H9 (cell line): ENCODE measurements around the gene LMNTD1. TPM values are rescaled to one million over a fixed set of nuclear protein-coding genes. Genes with fewer than 3 reads are reported as not detected.

Source experiments
- DNase-seq: peaks from one replicate; pipeline ENCODE4 v3.0.0-alpha.2; 2017
- H2AFZ ChIP-seq: one replicate; pipeline ENCODE4 v1.6.1; 2013; ENCODE audit warnings: mild to moderate bottlenecking, low read length, control low read depth, moderate library complexity
- H2AK5ac ChIP-seq: 2 replicates; pipeline ENCODE4 v1.6.1; 2013; ENCODE audit warnings: low read length, control low read depth, mixed read lengths; ENCODE audit not compliant: insufficient read length
- H2BK120ac ChIP-seq: one replicate; pipeline ENCODE4 v1.6.1; 2013; ENCODE audit warnings: low read depth, mild to moderate bottlenecking, low read length, control low read depth, inconsistent platforms; ENCODE audit not compliant: poor library complexity, severe bottlenecking
- H2BK12ac ChIP-seq: 2 replicates; pipeline ENCODE4 v1.6.1; 2013; ENCODE audit warnings: low read length, control low read depth, mixed read lengths, low read depth; ENCODE audit not compliant: insufficient read length
- H2BK15ac ChIP-seq: 2 replicates; pipeline ENCODE4 v1.6.1; 2013; ENCODE audit warnings: low read depth, low read length, control low read depth
- H2BK20ac ChIP-seq: one replicate; pipeline ENCODE4 v1.6.1; 2013; ENCODE audit warnings: low read depth, mild to moderate bottlenecking, low read length, control low read depth, inconsistent platforms; ENCODE audit not compliant: poor library complexity, severe bottlenecking
- H2BK5ac ChIP-seq: 2 replicates; pipeline ENCODE4 v1.6.1; 2013; ENCODE audit warnings: low read length, control low read depth, mixed read lengths; ENCODE audit not compliant: insufficient read length
- H3K14ac ChIP-seq: 2 replicates; pipeline ENCODE4 v1.6.1; 2013; ENCODE audit warnings: low read length, control low read depth; ENCODE audit not compliant: insufficient read depth
- H3K18ac ChIP-seq: 2 replicates; pipeline ENCODE4 v1.6.1; 2013; ENCODE audit warnings: low read depth, mild to moderate bottlenecking, mixed read lengths, low read length, control low read depth; ENCODE audit not compliant: insufficient read length
- H3K23ac ChIP-seq: 2 replicates; pipeline ENCODE4 v1.6.1; 2013; ENCODE audit warnings: low read length, control low read depth, mixed read lengths, low read depth; ENCODE audit not compliant: insufficient read length
- H3K23me2 ChIP-seq: 2 replicates; pipeline ENCODE4 v1.6.1; 2013; ENCODE audit warnings: low read depth, mild to moderate bottlenecking, mixed read lengths, low read length, control low read depth; ENCODE audit not compliant: insufficient read length, poor library complexity, severe bottlenecking
- H3K27ac ChIP-seq: 2 replicates; pipeline ENCODE4 v1.5.1; 2013; ENCODE audit warnings: low read length, control low read depth, mixed read lengths, low read depth; ENCODE audit not compliant: insufficient read length
- H3K27me3 ChIP-seq: 2 replicates; pipeline ENCODE4 v1.6.1; 2013; ENCODE audit warnings: low read length, control low read depth, inconsistent platforms; ENCODE audit not compliant: insufficient read depth
- H3K4ac ChIP-seq: 2 replicates; pipeline ENCODE4 v1.6.1; 2013; ENCODE audit warnings: low read depth, mild to moderate bottlenecking, control low read depth, inconsistent platforms, low read length, moderate library complexity
- H3K4me1 ChIP-seq: 2 replicates; pipeline ENCODE4 v1.6.1; 2013; ENCODE audit warnings: low read length, control low read depth, inconsistent platforms; ENCODE audit not compliant: insufficient read depth
- H3K4me2 ChIP-seq: 2 replicates; pipeline ENCODE4 v1.6.1; 2013; ENCODE audit warnings: low read length, control low read depth, mixed read lengths; ENCODE audit not compliant: insufficient read length, insufficient read depth
- H3K56ac ChIP-seq: 2 replicates; pipeline ENCODE4 v1.6.1; 2013; ENCODE audit warnings: low read depth, mild to moderate bottlenecking, mixed read lengths, low read length, control low read depth; ENCODE audit not compliant: insufficient read length
- H3K79me1 ChIP-seq: 2 replicates; pipeline ENCODE4 v1.6.1; 2013; ENCODE audit warnings: low read depth, mild to moderate bottlenecking, moderate library complexity, low read length, control low read depth, inconsistent platforms; ENCODE audit not compliant: insufficient read depth, poor library complexity, severe bottlenecking
- H3K79me2 ChIP-seq: 2 replicates; pipeline ENCODE4 v1.6.1; 2013; ENCODE audit warnings: low read length, control low read depth, inconsistent platforms; ENCODE audit not compliant: insufficient read depth
- H3K9ac ChIP-seq: 2 replicates; pipeline ENCODE4 v1.6.1; 2013; ENCODE audit warnings: low read length, control low read depth, mixed read lengths; ENCODE audit not compliant: insufficient read length; ENCODE audit errors: extremely low read depth
- H3K9me3 ChIP-seq: one replicate; pipeline ENCODE4 v1.6.1; 2013; ENCODE audit warnings: low read depth, low read length, inconsistent platforms; ENCODE audit not compliant: control insufficient read depth
- H3T11ph ChIP-seq: one replicate; pipeline ENCODE4 v1.6.1; 2013; ENCODE audit warnings: mild to moderate bottlenecking, low read length, control low read depth, inconsistent platforms
- H4K20me1 ChIP-seq: one replicate; pipeline ENCODE4 v1.6.1; 2013; ENCODE audit not compliant: control insufficient read depth, insufficient read length, insufficient read depth
- H4K5ac ChIP-seq: 2 replicates; pipeline ENCODE4 v1.6.1; 2013; ENCODE audit warnings: low read depth, mild to moderate bottlenecking, mixed read lengths, low read length, control low read depth; ENCODE audit not compliant: insufficient read length
- H4K8ac ChIP-seq: replicated peaks from 2 replicates; pipeline ENCODE4 v1.6.1; 2013; ENCODE audit warnings: low read length, control low read depth, mixed read lengths, low read depth; ENCODE audit not compliant: insufficient read length
- H4K91ac ChIP-seq: 2 replicates; pipeline ENCODE4 v1.6.1; 2013; ENCODE audit warnings: low read depth, mild to moderate bottlenecking, moderate library complexity, mixed read lengths, low read length, control low read depth; ENCODE audit not compliant: insufficient read length
- H3K27ac Mint-ChIP-seq, 3 experiments: 2 replicates in 2 of 3; 3 replicates in 1 of 3; pipeline ENCODE4 v1.8.0; 2020 to 2021; ENCODE audit warnings: mixed read lengths in 3 of 3, mild to moderate bottlenecking in 1 of 3, moderate library complexity in 1 of 3
- H3K27me3 Mint-ChIP-seq: 2 replicates; pipeline ENCODE4 v1.8.0; 2021; ENCODE audit warnings: low read depth, mild to moderate bottlenecking, moderate library complexity, mixed read lengths
- H3K36me3 Mint-ChIP-seq, 3 experiments: 2 replicates in 2 of 3; 3 replicates in 1 of 3; pipeline ENCODE4 v1.8.0; 2020 to 2021; ENCODE audit warnings: low read depth in 3 of 3, mixed read lengths in 3 of 3; ENCODE audit not compliant: insufficient read depth in 1 of 3
- H3K4me1 Mint-ChIP-seq, 2 experiments: 2 replicates each; pipeline ENCODE4 v1.8.0; 2020; ENCODE audit warnings: mixed read lengths in 2 of 2
- H3K4me3 Mint-ChIP-seq, 2 experiments: 2 replicates in 1 of 2; 3 replicates in 1 of 2; pipeline ENCODE4 v1.8.0; 2020 to 2021; ENCODE audit warnings: mild to moderate bottlenecking in 2 of 2, mixed read lengths in 2 of 2, moderate library complexity in 1 of 2
- H3K9me3 Mint-ChIP-seq, 2 experiments: 2 replicates in 1 of 2; 3 replicates in 1 of 2; pipeline ENCODE4 v1.8.0; 2020; ENCODE audit warnings: mild to moderate bottlenecking in 2 of 2, mixed read lengths in 2 of 2, moderate library complexity in 1 of 2
- CTCF ChIP-seq: fragments of 200-600 bp; sonication (generic); conservative IDR thresholded peaks from 3 replicates; pipeline ENCODE4 v1.8.0; 2021; ENCODE audit warnings: antibody characterized with exemption, mild to moderate bottlenecking
- WGBS: extraction: QIAGEN DNeasy Blood & Tissue Kit; methylation state at CpG from one replicate; pipeline ENCODE4 v1.1.7; 2013; ENCODE audit warnings: missing lambda C conversion rate, low lambda C conversion rate, mixed read lengths; ENCODE audit not compliant: insufficient read length; ENCODE audit errors: extremely low coverage; 5-methylcytosine and 5-hydroxymethylcytosine counted together
- total RNA-seq: library from RNA; stranded (reverse); gene quantifications from 2 replicates; pipeline ENCODE4 v1.2.1, GENCODE V29; 2021

Gene LMNTD1
- total RNA-seq, 1 experiment from 2014 or later = not detected

GRCh38 chr12:25447046-25447445 is 106.0 kb downstream of the LMNTD1 start:
- no peaks in the 10 kb centered on the region for H3K27me3 Mint-ChIP-seq
- no peak overlapping the region for H3K4me3 Mint-ChIP-seq
- H3K36me3 Mint-ChIP-seq = no peaks in the 10 kb centered on the region
- no CpG with 5 or more reads among the region's 3 CpGs for WGBS
- H3K4me1 Mint-ChIP-seq = peaks cover 6 to 9% of the 10 kb centered on the region in 2 experiments
- H3K9me3 ChIP-seq = no peaks in the 10 kb centered on the region
- no peak overlapping the region for H2BK5ac ChIP-seq
- no peak overlapping the region for H3K27ac Mint-ChIP-seq
- H3K14ac ChIP-seq = no peak overlapping the region
- no peak overlapping the region for H4K5ac ChIP-seq
- H2BK20ac ChIP-seq = no peak overlapping the region
- TF ChIP-seq CTCF = no peak
- H3K79me2 ChIP-seq = no peaks in the 10 kb centered on the region
- no peaks in the 10 kb centered on the region for H4K20me1 ChIP-seq
- H2BK12ac ChIP-seq = no peak overlapping the region
- DNase-seq = no peak
- H3K9ac ChIP-seq = no peak overlapping the region
- no peak overlapping the region for H4K8ac ChIP-seq
- H3K79me1 ChIP-seq = no peaks in the 10 kb centered on the region
- H3K4me1 ChIP-seq = no peaks in the 10 kb centered on the region
- H2AK5ac ChIP-seq = no peak overlapping the region
- H3K23me2 ChIP-seq = no peaks in the 10 kb centered on the region
- H2BK120ac ChIP-seq = no peak overlapping the region
- H2AFZ ChIP-seq = no peak overlapping the region
- H3K27ac ChIP-seq = no peak overlapping the region
- H3K4ac ChIP-seq = no peak overlapping the region
- no peak overlapping the region for H3K56ac ChIP-seq
- H3K27me3 ChIP-seq = no peaks in the 10 kb centered on the region
- H3K18ac ChIP-seq = no peak overlapping the region
- no peak overlapping the region for H4K91ac ChIP-seq
- H3K23ac ChIP-seq = no peak overlapping the region
- no peak overlapping the region for H2BK15ac ChIP-seq
- H3K9me3 Mint-ChIP-seq = no peaks in the 10 kb centered on the region
- no peak overlapping the region for H3T11ph ChIP-seq
- H3K4me2 ChIP-seq = no peak overlapping the region
